IPS DF 6.9 (cell line): Measurements from ENCODE around the gene EIF6.

Experiments
- DNase-seq: peaks from one replicate; pipeline ENCODE4 v3.0.0-alpha.2; 2013; ENCODE audit warnings: low read depth, low spot score
- H3K27ac ChIP-seq: one replicate; pipeline ENCODE4 v1.5.1; 2013; ENCODE audit warnings: low read length, control low read depth
- H3K27me3 ChIP-seq: 2 replicates; pipeline ENCODE4 v1.6.1; 2013; ENCODE audit warnings: mild to moderate bottlenecking, low read length; ENCODE audit not compliant: control insufficient read depth, insufficient read depth
- H3K36me3 ChIP-seq: 2 replicates; pipeline ENCODE4 v1.6.1; 2013; ENCODE audit warnings: low read length; ENCODE audit not compliant: control insufficient read depth, insufficient read depth
- H3K4me1 ChIP-seq: 2 replicates; pipeline ENCODE4 v1.6.1; 2013; ENCODE audit warnings: low read length; ENCODE audit not compliant: control insufficient read depth, insufficient read depth
- H3K4me3 ChIP-seq: 2 replicates; pipeline ENCODE4 v1.5.1; 2013; ENCODE audit warnings: mild to moderate bottlenecking, low read length
- H3K9me3 ChIP-seq: 2 replicates; pipeline ENCODE4 v1.6.1; 2013; ENCODE audit warnings: low read length, inconsistent platforms; ENCODE audit not compliant: control insufficient read depth, insufficient read depth
- WGBS: extraction: QIAGEN DNeasy Blood & Tissue Kit; methylation state at CpG from one replicate; pipeline ENCODE4 v1.1.7; 2013; ENCODE audit warnings: mixed read lengths, missing lambda C conversion rate; ENCODE audit not compliant: insufficient read length, insufficient coverage; 5-methylcytosine and 5-hydroxymethylcytosine counted together

Gene EIF6

DNA sequence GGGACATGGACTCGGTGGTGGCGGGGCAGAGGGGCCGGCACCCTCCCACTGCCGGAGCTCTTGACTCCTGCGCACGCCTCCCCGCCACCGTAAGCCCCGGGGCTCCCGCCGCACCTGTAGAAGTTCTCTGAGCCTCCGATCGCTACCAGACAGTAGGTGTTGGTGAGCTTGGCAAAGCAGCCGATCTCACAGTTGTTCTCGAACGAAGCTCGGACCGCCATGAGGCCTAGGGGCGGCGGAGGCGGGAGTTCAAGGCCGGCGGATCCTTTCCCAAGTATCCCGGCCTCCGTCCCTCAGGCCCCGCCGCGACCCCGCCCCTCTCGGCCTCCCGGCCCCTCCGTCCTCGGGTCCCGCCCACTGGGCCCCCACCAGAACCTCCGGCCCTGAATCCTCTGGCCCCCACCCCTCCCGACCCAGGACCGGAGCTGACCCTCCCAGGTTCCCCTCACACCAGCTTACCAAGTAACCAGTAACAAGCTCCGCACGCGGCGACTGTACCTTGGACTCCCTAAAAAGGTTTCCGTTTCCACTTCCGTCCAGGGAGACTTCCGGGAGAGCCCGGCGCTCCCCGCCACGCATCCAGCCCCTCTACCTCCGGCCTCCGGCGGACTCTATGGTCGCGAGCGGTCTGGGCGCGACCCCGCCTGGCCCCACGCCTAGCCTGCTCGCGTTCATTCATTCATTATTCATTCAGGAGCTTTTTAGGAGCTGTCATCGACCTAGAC lies at the start of gene EIF6:
Gene EIF6 (minus strand): TSS at position 506 of the 725 bp plus-strand sequence. CDS start 285 bp downstream, at position 221.
- no CpG with 5 or more reads among the region's 61 CpGs for WGBS
- Histone ChIP-seq H3K27me3 (no peaks in the 10 kb centered on the region), H3K4me1 (no peaks in the 10 kb centered on the region; the same call in 1 of the 2 replicates), H3K9me3 (no peaks in the 10 kb centered on the region), H3K27ac (no peak within 1 kb of the TSS), H3K4me3 (peak within 1 kb of the TSS; percentile 94), H3K36me3 (peaks cover 11% of the 10 kb centered on the region)
- DNase-seq: peak; percentile 79

DNA sequence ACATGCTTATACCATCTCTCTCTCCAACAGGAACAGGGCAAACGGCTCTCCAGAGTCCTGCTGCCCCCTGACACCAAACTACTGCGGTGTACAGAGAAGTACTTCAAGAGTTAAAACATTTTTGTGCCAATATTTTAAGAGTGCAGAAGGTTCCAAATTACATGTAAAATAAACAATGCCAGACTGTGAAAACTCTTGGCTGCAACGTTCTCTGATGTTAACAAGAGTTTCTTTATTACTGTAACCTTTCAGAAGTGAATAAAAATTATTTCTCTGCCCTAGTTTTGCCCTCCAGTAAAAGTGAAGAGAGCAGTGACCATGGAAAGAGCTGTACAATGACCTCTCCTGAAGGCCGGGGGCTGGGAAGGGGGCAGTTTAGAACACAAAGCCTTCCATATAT lies 49.0 kb upstream of the EIF6 start:
- Histone ChIP-seq H3K27ac (no peak overlapping the region), H3K36me3 (no peaks in the 10 kb centered on the region), H3K4me1 (no peaks in the 10 kb centered on the region; the same call in 1 of the 2 replicates), H3K9me3 (no peaks in the 10 kb centered on the region), H3K27me3 (no peaks in the 10 kb centered on the region), H3K4me3 (no peak overlapping the region)
- WGBS: no CpG with 5 or more reads among the region's 4 CpGs
- no peak for DNase-seq

DNA sequence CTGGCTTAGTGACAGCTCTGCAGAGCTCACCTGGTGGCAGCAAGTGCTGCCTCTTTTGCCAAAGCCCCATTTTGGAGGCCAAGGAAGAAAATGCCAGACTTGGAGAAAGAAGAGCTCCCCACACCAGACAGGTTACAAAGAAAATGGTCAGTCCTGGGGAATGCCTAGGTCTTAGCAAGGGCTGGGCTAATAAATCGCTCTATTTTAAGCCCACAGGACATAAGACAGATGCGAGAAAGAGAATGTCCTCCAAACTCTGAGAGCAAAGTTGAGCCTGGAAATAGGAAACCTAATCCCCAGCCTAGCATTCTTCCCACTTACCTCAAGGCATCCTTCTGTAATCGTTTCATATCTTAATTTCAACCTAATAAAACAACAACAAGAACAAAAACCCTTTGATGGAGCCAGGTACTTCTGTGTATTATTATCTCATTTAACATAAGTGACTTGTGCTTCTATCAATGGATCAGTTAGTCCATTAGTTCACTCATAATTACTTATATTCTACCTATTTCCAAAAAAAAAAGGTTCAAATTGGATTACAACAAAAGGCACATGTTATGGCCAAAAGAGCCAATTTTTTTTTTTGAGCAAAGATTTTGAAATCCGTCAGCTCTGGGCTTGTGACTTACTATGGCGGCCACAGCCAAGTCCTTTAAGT lies 48.1 kb upstream of the EIF6 start:
- no peak overlapping the region for H3K27ac ChIP-seq
- 100% methylated on average over 1 of the region's 5 CpGs for WGBS
- no peaks in the 10 kb centered on the region; the same call in 1 of the 2 replicates for H3K4me1 ChIP-seq
- H3K4me3 ChIP-seq: no peak overlapping the region
- H3K9me3 ChIP-seq: no peaks in the 10 kb centered on the region
- H3K36me3 ChIP-seq: no peaks in the 10 kb centered on the region
- no peak for DNase-seq
- H3K27me3 ChIP-seq: no peaks in the 10 kb centered on the region

DNA sequence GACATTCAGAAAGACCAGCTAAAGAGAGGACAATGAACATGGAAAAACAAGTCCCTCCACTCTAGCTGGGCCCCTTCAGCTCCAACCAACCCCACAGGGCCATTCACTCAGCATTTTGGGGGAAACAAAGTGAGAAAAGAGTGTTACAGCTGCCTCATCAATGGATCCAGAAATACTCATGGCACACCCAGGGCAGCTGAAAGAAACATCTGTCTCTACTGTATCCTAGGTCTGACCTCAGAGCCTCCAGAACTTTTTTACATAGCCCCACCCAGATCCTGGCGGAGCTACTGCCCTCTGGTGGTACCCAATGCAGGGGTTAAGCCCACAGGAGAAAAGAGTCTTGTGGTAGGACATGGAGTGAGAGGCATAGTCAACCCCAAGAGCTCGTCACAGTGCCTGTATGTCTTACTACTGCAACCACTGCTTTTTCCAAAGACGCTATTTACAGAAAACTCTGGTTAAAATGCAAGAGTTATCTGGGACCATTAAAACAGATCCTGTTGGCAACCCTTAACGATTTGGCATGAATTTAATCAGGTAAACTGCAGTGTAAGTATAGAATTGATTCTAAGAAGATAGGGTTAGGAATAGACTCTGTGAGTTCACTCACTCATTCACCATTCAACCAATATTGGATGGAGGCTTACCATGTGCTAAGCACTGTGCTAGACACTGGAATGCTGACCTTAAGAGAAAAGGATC lies 45.0 kb upstream of the EIF6 start:
- peak; percentile 67 for DNase-seq
- no peak overlapping the region for H3K27ac ChIP-seq
- no peaks in the 10 kb centered on the region; the same call in 1 of the 2 replicates for H3K4me1 ChIP-seq

DNA sequence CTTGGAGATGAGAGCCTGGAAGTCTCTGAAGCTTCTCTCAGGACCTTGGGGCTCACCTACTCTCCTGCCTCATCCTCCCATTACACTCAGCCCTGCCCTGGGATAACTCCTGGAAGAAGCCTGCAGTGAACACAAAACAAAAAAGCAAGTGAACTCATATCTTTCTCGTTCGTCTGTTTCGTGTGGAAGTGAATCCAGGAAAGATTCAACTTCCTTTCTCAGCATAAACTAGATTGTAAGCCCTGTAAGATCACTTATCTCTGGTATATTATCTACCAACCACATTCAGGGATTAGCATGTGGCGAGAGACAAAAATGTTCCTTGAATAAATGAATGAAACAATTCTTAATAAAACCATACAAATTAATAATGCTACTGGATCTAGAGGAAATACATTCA lies 44.1 kb upstream of the EIF6 start:
- Histone ChIP-seq H3K27ac (no peak overlapping the region), H3K9me3 (no peaks in the 10 kb centered on the region), H3K4me3 (no peak overlapping the region), H3K36me3 (no peaks in the 10 kb centered on the region), H3K4me1 (no peaks in the 10 kb centered on the region; the same call in 1 of the 2 replicates), H3K27me3 (no peaks in the 10 kb centered on the region)
- no peak for DNase-seq
- WGBS: no CpG with 5 or more reads among the region's 4 CpGs

More for the DNA sequence above, 45.0 kb upstream of the EIF6 start:
- Histone ChIP-seq H3K9me3 (no peaks in the 10 kb centered on the region), H3K4me3 (no peak overlapping the region), H3K27me3 (no peaks in the 10 kb centered on the region), H3K36me3 (no peaks in the 10 kb centered on the region)
- no CpG with 5 or more reads among the region's 4 CpGs for WGBS

DNA sequence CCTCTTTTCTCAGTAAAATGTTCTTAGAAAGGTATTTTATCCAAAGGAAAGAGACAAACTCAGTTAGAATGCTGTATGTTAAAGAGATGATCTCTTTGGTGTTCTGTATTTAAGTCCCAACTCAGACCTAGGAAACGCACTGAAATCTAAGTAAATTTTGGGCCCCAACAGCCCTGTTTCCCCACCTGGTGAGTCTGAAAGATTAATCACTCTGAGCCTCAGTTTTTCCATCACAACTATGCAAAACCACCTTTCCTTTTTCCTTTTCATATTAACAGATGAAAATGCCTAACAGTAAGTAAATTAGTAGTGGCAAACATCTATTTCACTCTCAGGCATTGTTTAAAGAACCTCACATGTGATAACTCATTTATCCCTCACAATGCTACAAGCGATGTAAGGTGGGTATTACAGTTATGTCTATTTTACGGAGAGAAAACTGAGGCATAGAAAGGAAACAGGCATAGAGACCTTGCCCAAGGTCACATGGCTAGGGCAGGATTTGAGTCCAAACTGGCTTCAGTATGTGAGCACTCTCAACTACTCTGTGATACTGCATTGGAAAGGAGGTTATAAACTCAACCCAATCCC lies 43.6 kb upstream of the EIF6 start:
- WGBS: no CpG with 5 or more reads among the region's 3 CpGs

DNA sequence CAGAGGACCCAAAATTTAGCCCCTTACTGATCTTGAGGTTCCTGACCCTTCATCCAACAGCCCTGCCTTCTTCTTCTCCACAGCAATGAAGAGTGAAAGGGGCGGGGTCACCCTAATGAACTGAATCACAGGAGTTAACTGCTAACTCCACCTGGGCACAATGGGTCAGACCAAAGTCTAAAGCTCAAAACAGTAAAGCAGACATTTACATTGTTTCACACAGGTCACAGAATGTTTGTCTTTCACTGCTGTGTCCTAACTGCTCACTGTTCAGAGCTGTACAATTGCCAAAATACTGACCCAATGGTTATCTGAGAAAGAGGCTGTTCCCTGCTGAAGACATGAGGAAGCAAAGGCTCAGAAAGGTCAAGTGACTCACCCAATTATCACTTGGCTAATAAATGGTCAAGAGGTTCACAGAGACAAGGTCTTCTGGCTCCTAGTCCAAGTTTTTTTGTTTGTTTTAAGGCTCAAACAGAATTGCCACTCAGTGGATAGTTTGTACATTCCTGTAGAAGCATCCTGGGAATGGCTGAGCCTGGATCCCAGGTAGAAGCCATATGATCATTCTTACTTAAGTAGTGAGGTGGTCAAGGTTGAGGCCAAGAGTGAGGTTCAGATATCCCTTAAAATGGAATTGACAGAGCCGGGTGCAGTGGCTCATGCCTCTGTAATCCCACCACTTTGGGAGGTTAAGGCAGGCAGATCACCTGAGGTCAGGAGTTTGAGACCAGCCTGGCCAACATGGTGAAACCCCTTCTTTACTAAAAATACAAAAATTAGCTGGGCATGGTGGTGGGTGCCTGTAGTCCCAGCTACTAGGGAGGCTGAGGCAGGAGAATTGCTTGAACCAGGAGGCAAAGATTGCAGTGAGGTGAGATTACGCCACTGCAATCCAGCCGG lies 42.8 kb upstream of the EIF6 start:
- Histone ChIP-seq H3K4me1 (no peaks in the 10 kb centered on the region; the same call in 1 of the 2 replicates), H3K9me3 (no peaks in the 10 kb centered on the region), H3K27me3 (no peaks in the 10 kb centered on the region), H3K4me3 (no peak overlapping the region), H3K36me3 (no peaks in the 10 kb centered on the region), H3K27ac (no peak overlapping the region)
- no CpG with 5 or more reads among the region's 4 CpGs for WGBS
- DNase-seq: no peak

More for the DNA sequence above, 43.6 kb upstream of the EIF6 start:
- H3K4me1 ChIP-seq: no peaks in the 10 kb centered on the region; the same call in 1 of the 2 replicates
- H3K27me3 ChIP-seq: no peaks in the 10 kb centered on the region
- H3K4me3 ChIP-seq: no peak overlapping the region
- no peak for DNase-seq
- H3K36me3 ChIP-seq: no peaks in the 10 kb centered on the region
- no peak overlapping the region for H3K27ac ChIP-seq
- H3K9me3 ChIP-seq: no peaks in the 10 kb centered on the region

DNA sequence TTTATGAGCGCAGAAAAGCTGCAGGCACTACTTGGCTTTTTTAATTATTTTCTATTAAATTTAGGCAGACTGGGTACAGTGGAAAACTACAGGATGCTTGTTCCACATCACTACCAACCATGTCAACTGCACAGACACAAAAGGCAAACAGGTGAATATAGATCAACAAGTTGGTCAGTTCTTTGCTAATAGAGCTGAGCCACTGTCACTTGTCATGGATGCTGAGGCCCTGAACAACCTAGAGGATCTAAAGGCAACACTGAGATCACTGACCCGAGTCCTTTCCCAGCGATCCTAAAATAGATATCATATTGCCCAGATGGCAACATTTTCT lies 42.1 kb upstream of the EIF6 start:
- Histone ChIP-seq H3K4me3 (no peak overlapping the region), H3K27ac (no peak overlapping the region), H3K27me3 (no peaks in the 10 kb centered on the region), H3K9me3 (no peaks in the 10 kb centered on the region), H3K36me3 (no peaks in the 10 kb centered on the region), H3K4me1 (no peaks in the 10 kb centered on the region; the same call in 1 of the 2 replicates)
- no peak for DNase-seq
- no CpG with 5 or more reads among the region's 3 CpGs for WGBS

DNA sequence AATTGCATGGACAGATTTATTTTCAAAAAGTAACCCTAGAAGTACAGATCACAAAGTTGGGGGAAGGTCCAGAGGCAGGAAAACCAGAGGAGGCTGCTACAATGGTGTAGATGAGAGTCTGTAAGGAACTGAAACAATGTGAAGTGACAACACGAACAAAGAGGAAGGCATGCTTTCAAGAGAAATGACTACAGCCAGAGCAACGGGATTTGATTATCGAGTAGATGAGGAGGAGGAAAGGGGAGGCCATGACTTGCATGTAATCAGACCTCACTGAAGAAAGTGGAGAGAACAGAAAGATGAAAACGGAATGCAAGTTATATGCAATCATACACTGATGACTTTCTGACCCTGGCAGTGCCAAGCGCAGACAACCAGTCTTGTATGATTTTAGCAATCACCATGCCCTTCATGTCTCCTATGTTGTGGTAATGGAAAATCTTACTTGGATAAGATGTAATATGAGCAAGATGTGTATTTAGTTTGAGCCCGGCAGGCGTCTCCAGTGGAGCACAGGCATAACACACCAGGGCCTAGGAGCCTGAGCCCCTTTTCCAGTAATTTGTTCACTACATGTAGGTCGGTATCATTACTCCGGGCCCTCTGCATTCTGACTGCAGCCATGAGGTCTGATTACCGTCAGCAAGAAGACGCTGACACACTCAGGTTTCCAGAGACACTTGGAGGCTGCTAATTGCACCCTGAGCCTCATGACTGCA lies 41.6 kb upstream of the EIF6 start:
- no peaks in the 10 kb centered on the region for H3K36me3 ChIP-seq
- no peak for DNase-seq
- no peak overlapping the region for H3K27ac ChIP-seq
- WGBS: no CpG with 5 or more reads among the region's 11 CpGs
- no peaks in the 10 kb centered on the region; the same call in 1 of the 2 replicates for H3K4me1 ChIP-seq
- no peak overlapping the region for H3K4me3 ChIP-seq
- H3K27me3 ChIP-seq: no peaks in the 10 kb centered on the region
- no peaks in the 10 kb centered on the region for H3K9me3 ChIP-seq
